Gastroesophageal sphincter (tissue), 4 donors: ENCODE measurements around the gene AGPAT4. TPM values are rescaled to one million over a fixed set of nuclear protein-coding genes. Genes with fewer than 3 reads are reported as not detected.

ENCODE experiments used
- ATAC-seq: fragments of 150-250 bp; one replicate; pipeline ENCODE4 v1.9.1; 2016; ENCODE audit warnings: mild to moderate bottlenecking, moderate library complexity
- H3K27ac ChIP-seq, 4 donors: fragments of 200-600 bp; sonication (generic) in 3 of 4; 1 replicate in 3 of 4; 2 replicates in 1 of 4; pipeline ENCODE4 v1.5.1; 2016 to 2019
- H3K27me3 ChIP-seq: fragments of 200-600 bp; sonication (generic); one replicate; pipeline ENCODE4 v1.5.1; 2019
- H3K36me3 ChIP-seq, 2 donors: fragments of 200-600 bp; sonication (generic); one replicate each; pipeline ENCODE4 v1.5.1; 2019; ENCODE audit warnings: control low read depth in 1 of 2
- H3K4me1 ChIP-seq, 3 donors: fragments of 200-600 bp; sonication (generic); 1 replicate in 2 of 3; 2 replicates in 1 of 3; pipeline ENCODE4 v1.5.1; 2016 to 2019; ENCODE audit warnings: control low read depth in 2 of 3
- H3K4me3 ChIP-seq, 2 donors: fragments of 200-600 bp; sonication (generic); one replicate each; pipeline ENCODE4 v1.5.1; 2019; ENCODE audit warnings: mild to moderate bottlenecking in 1 of 2, moderate library complexity in 1 of 2
- H3K9me3 ChIP-seq, 3 donors: fragments of 200-600 bp; sonication (generic); one replicate each; pipeline ENCODE4 v1.5.1; 2017 to 2019; ENCODE audit warnings: control low read depth in 2 of 3
- EP300 ChIP-seq: sonication (generic); formaldehyde crosslinking; IDR thresholded peaks from one replicate; pipeline ENCODE4 v1.6.1; 2017; ENCODE audit warnings: antibody characterized with exemption, mild to moderate bottlenecking
- POLR2A ChIP-seq, 2 donors: fragments of 450-650 bp; IDR thresholded peaks; one replicate each; pipeline ENCODE4 v1.6.1; 2017; ENCODE audit warnings: antibody characterized with exemption in 2 of 2, mild to moderate bottlenecking in 2 of 2, moderate library complexity in 1 of 2
- POLR2AphosphoS5 ChIP-seq: sonication (generic); formaldehyde crosslinking; IDR thresholded peaks from one replicate; pipeline ENCODE4 v1.6.1; 2017; ENCODE audit warnings: antibody characterized with exemption
- WGBS, 2 donors: methylation state at CpG; one replicate each; pipeline ENCODE4 v1.1.5; 2018; ENCODE audit warnings: low coverage in 1 of 2; 5-methylcytosine and 5-hydroxymethylcytosine counted together
- total RNA-seq, 4 donors: library from RNA; depleted of rRNA; stranded (reverse); fragments of >200 nt; gene quantifications; one replicate each; pipeline ENCODE4 v1.1.0, GENCODE V29; 2016
- TF ChIP-seq, protein P1 (sequence below), 4 experiments: fragments of 200-600 bp in 2 of 4; fragments of 450-650 bp in 2 of 4; sonication (generic) in 1 of 4; IDR thresholded peaks; one replicate each; pipeline ENCODE4 v1.5.1; 2017 to 2019; ENCODE audit warnings: antibody characterized with exemption in 4 of 4, mild to moderate bottlenecking in 2 of 4, moderate library complexity in 2 of 4

AGPAT4 gene
- total RNA-seq, 4 donors from 2014 or later: 7.2 to 10.8 (median 9.1) TPM

DNA sequence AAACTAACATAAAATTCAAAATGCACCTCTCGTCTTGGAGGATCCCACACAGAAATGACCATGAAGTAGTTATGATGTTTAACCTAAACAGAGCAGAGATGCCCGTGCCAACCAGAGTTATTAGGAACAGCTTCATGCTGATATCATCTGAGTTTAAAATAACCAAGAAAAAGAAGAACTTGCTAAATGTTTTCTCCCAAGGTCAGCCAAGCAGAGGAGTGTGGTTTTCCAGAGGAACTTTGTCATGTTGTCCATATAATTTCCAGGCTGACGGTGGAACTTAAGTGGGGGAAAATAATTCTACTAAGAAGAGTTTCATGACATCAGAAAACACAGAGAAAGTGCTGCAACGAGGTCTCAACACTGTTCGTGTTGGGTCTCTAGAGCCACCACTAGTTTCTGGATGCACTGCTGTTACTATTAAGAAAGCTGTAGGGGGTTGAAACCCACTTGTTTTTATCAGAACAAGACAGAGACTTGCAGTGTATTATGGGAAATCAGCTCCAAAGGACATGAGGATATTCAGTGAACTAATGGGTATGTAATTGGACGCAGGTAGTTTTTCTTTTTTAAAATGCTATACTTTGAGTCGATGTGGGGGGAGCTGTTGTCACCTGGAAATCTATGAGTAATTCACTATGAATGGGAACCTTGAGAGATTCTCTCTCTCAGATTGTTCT lies 5.2 kb downstream of the AGPAT4 start:
- Histone ChIP-seq H3K27ac (no peak overlapping the region), H3K27me3 (no peaks in the 10 kb centered on the region), H3K4me1 (peaks cover 0 to 41% (median 5%) of the 10 kb centered on the region in 3 donors), H3K36me3 (peaks cover 0 to 6% of the 10 kb centered on the region in 2 donors), H3K4me3 (no peak overlapping the region), H3K9me3 (no peaks in the 10 kb centered on the region)
- no peak for ATAC-seq
- WGBS, 2 donors: 55 to 66% methylated on average over 5 to 6 of the region's 7 CpGs
- TF ChIP-seq POLR2AphosphoS5 (no peak), POLR2A (IDR thresholded peaks at IDR 0.05) (no peak), EP300 (no peak)
- TF ChIP-seq, protein P1, sequence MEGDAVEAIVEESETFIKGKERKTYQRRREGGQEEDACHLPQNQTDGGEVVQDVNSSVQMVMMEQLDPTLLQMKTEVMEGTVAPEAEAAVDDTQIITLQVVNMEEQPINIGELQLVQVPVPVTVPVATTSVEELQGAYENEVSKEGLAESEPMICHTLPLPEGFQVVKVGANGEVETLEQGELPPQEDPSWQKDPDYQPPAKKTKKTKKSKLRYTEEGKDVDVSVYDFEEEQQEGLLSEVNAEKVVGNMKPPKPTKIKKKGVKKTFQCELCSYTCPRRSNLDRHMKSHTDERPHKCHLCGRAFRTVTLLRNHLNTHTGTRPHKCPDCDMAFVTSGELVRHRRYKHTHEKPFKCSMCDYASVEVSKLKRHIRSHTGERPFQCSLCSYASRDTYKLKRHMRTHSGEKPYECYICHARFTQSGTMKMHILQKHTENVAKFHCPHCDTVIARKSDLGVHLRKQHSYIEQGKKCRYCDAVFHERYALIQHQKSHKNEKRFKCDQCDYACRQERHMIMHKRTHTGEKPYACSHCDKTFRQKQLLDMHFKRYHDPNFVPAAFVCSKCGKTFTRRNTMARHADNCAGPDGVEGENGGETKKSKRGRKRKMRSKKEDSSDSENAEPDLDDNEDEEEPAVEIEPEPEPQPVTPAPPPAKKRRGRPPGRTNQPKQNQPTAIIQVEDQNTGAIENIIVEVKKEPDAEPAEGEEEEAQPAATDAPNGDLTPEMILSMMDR (IDR thresholded peaks at IDR 0.05): no peak

DNA sequence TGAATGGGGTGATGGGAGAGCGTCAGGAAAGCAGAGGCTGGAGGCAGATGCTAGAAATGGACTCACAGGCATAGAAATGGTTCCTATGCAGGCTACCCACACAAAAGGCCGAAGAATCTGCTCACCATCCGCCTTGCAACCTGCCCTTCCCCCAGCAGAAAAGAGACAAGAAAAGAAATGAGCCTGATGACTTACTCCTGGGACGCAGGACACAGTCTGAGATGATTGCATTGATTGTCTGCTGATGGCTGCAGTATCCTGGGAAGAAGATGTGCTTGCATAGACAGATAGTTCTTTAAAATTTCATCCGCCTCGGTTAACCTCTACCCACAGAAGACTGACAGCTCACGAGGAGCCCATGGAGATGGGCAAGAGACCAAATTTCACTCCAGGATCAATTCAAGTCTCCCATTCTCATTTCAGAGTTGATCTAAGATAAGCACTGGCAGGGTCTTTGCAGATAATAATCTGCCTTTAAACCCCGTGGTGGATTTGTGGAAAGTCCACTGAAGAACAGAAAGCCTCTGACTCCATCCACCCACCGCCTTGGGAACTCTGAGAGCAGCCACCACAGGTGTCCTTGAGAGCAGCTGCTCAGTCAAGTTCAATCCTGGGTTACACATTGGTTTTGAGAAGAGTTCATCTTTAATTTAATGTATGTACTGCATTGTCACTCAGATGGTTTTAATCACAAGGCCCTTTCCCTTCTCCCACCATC lies 7.2 kb downstream of the AGPAT4 start:
- TF ChIP-seq EP300 (no peak), POLR2A (IDR thresholded peaks at IDR 0.05) (no peak), POLR2AphosphoS5 (no peak)
- TF ChIP-seq, protein P1 (IDR thresholded peaks at IDR 0.05): no peak
- H3K27ac ChIP-seq: no peak overlapping the region

DNA sequence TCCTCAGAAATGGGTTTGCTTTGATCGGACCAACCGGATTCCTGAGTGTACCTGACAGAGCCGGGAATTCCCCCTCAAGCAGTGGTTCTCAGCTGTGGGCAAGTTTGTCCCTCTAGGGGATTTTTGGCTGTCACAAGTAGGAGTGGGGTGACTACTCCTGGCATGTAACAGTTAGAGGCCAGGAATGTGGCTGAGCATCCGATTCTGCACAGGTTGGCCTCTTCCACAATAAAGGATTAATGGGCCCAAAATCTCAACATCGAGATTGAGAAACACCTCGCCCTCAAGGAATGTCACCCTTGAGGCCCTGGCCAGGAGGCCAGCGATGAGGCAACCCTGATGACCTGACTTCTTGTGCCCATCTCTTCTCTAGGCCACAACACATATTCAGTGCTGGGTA lies 7.9 kb downstream of the AGPAT4 start:
- peaks cover 0 to 28% of the 10 kb centered on the region in 2 donors for H3K36me3 ChIP-seq
- WGBS, 2 donors: 100% methylated on average over 2 to 3 of the region's 7 CpGs
- no peaks in the 10 kb centered on the region for H3K9me3 ChIP-seq
- no peak overlapping the region for H3K27ac ChIP-seq
- H3K27me3 ChIP-seq: no peaks in the 10 kb centered on the region
- H3K4me3 ChIP-seq: no peak overlapping the region
- TF ChIP-seq POLR2AphosphoS5 (no peak), POLR2A (IDR thresholded peaks at IDR 0.05) (no peak)
- no peak for ATAC-seq
- H3K4me1 ChIP-seq: peaks cover 0 to 17% (median 0%) of the 10 kb centered on the region in 3 donors

More for the DNA sequence above, 7.2 kb downstream of the AGPAT4 start:
- peaks cover 0 to 24% (median 0%) of the 10 kb centered on the region in 3 donors for H3K4me1 ChIP-seq
- H3K9me3 ChIP-seq: no peaks in the 10 kb centered on the region
- H3K27me3 ChIP-seq: no peaks in the 10 kb centered on the region
- H3K4me3 ChIP-seq: no peak overlapping the region
- WGBS, 2 donors: 86 to 100% methylated on average over 1 to 9 of the region's 9 CpGs
- peaks cover 0 to 22% of the 10 kb centered on the region in 2 donors for H3K36me3 ChIP-seq
- ATAC-seq: no peak

DNA sequence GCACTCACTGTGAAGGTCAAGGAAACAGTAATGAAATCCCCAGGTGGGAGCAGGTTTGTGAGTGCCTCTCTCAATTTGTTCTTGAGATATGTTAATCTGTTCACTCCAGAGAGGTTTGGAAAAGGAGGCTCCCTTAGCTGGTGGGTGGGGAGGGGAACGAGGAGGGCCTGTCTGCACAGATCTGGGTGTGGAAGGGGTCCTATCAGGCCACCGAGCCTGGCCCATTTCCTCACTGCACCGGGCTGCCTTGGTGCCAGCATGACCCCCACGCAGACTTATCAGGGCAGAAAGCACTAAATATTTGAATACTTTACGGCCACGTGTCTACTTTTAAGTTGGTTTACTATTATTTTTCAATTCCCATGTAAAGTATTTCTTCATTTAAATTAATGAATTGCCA lies 8.3 kb downstream of the AGPAT4 start:
- Histone ChIP-seq H3K27me3 (no peaks in the 10 kb centered on the region), H3K4me1 (peaks cover 0 to 13% (median 0%) of the 10 kb centered on the region in 3 donors), H3K27ac (no peak overlapping the region), H3K9me3 (no peaks in the 10 kb centered on the region), H3K4me3 (no peak overlapping the region), H3K36me3 (peaks cover 0 to 29% of the 10 kb centered on the region in 2 donors)
- TF ChIP-seq, protein P1 (IDR thresholded peaks at IDR 0.05): no peak
- TF ChIP-seq POLR2A (IDR thresholded peaks at IDR 0.05) (no peak), EP300 (no peak), POLR2AphosphoS5 (no peak)
- ATAC-seq: no peak
- 86 to 96% methylated on average over 5 of the region's 6 CpGs for WGBS, 2 donors

DNA sequence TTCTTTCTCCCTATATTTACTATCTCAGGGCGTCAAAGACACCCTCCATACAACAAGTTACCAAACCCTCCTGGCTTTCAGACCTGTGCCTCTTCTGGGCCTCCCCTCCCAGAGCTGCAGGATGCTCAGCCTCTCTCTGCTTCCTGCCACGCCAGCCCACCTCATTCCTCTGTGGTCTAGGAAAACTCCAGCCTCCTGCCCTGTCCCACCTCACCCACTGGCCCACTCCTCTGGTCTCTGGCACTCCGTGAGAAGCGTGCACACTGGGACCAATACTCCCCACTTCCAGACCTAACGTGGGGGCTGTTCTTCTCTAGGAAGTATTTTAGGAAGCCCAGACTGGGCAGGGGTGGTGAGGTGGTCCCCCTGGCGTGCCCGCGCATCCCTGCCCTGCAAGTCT lies 9.7 kb downstream of the AGPAT4 start:
- Histone ChIP-seq H3K27me3 (no peaks in the 10 kb centered on the region), H3K27ac (no peak overlapping the region), H3K4me1 (peaks cover 0 to 11% (median 0%) of the 10 kb centered on the region in 3 donors), H3K4me3 (no peak overlapping the region), H3K9me3 (no peaks in the 10 kb centered on the region), H3K36me3 (peaks cover 0 to 29% of the 10 kb centered on the region in 2 donors)
- ATAC-seq: peak; percentile 17
- 100% methylated on average over 1 to 3 of the region's 8 CpGs for WGBS, 2 donors
- TF ChIP-seq POLR2AphosphoS5 (no peak), EP300 (no peak), POLR2A (IDR thresholded peaks at IDR 0.05) (no peak)
- TF ChIP-seq, protein P1 (IDR thresholded peaks at IDR 0.05): no peak
